Peyer's patch (tissue), 4 donors: ENCODE measurements around the gene LEF1. TPM values are rescaled to one million over a fixed set of nuclear protein-coding genes. Genes with fewer than 3 reads are reported as not detected.

Source experiments
- DNase-seq, 3 donors: peaks; one replicate each; pipeline ENCODE4 v3.0.0-alpha.2; 2017 to 2019
- H3K27ac ChIP-seq, 4 donors: fragments of 200-600 bp; sonication (generic); one replicate each; pipeline ENCODE4 v1.5.1; 2016 to 2019
- H3K27me3 ChIP-seq, 2 donors: fragments of 200-600 bp; sonication (generic); one replicate each; pipeline ENCODE4 v1.5.1; 2019
- H3K36me3 ChIP-seq, 3 donors: fragments of 200-600 bp; sonication (generic); one replicate each; pipeline ENCODE4 v1.5.1; 2016 to 2019
- H3K4me1 ChIP-seq, 4 donors: fragments of 200-600 bp; sonication (generic); one replicate each; pipeline ENCODE4 v1.5.1; 2016 to 2019
- H3K4me3 ChIP-seq, 4 donors: fragments of 200-600 bp; sonication (generic); 1 replicate in 3 of 4; 2 replicates in 1 of 4; pipeline ENCODE4 v1.5.1; 2016 to 2019; ENCODE audit warnings: mild to moderate bottlenecking in 1 of 4
- H3K9me3 ChIP-seq, 4 donors: fragments of 200-600 bp; sonication (generic); one replicate each; pipeline ENCODE4 v1.5.1; 2016 to 2019; ENCODE audit warnings: mild to moderate bottlenecking in 1 of 4
- CTCF ChIP-seq, 6 experiments: fragments of 450-650 bp in 4 of 6; fragments of 200-600 bp in 2 of 6; sonication (generic) in 1 of 6; IDR thresholded peaks; one replicate each; pipeline ENCODE4 v1.5.1; 2017 to 2019; ENCODE audit warnings: antibody characterized with exemption in 6 of 6, mild to moderate bottlenecking in 3 of 6, moderate library complexity in 1 of 6
- POLR2A ChIP-seq, 2 donors: fragments of 450-650 bp; IDR thresholded peaks; one replicate each; pipeline ENCODE4 v1.5.1; 2017; ENCODE audit warnings: antibody characterized with exemption in 2 of 2, mild to moderate bottlenecking in 2 of 2, moderate library complexity in 2 of 2
- total RNA-seq, 4 donors: library from RNA; depleted of rRNA; stranded (reverse); fragments of >200 nt; gene quantifications; one replicate each; pipeline ENCODE4 v1.1.0, GENCODE V29; 2016

The LEF1 gene
- total RNA-seq, 4 donors from 2014 or later: 0.53 to 34.7 (median 4.4) TPM

GRCh38 chr4:108094923-108095482, 73.7 kb downstream of the LEF1 start:
- Histone ChIP-seq H3K4me3 (no peak overlapping the region), H3K36me3 (no peaks in the 10 kb centered on the region), H3K27me3 (no peaks in the 10 kb centered on the region), H3K27ac (no peak overlapping the region), H3K4me1 (no peaks in the 10 kb centered on the region), H3K9me3 (no peaks in the 10 kb centered on the region)
- no peak for DNase-seq
- TF ChIP-seq CTCF (IDR thresholded peaks at IDR 0.05) (no peak), POLR2A (IDR thresholded peaks at IDR 0.05) (no peak)

GRCh38 chr4:108094131-108094530, 74.6 kb downstream of the LEF1 start:
- no peaks in the 10 kb centered on the region for H3K27me3 ChIP-seq
- no peak overlapping the region for H3K4me3 ChIP-seq
- H3K4me1 ChIP-seq: no peaks in the 10 kb centered on the region
- H3K36me3 ChIP-seq: no peaks in the 10 kb centered on the region
- no peaks in the 10 kb centered on the region for H3K9me3 ChIP-seq
- TF ChIP-seq POLR2A (IDR thresholded peaks at IDR 0.05) (no peak), CTCF (IDR thresholded peaks at IDR 0.05) (no peak)
- DNase-seq: no peak
- H3K27ac ChIP-seq: no peak overlapping the region

GRCh38 chr4:108092288-108092687, 76.4 kb downstream of the LEF1 start:
- H3K9me3 ChIP-seq: no peaks in the 10 kb centered on the region
- H3K4me1 ChIP-seq: no peaks in the 10 kb centered on the region
- no peak overlapping the region for H3K4me3 ChIP-seq
- no peaks in the 10 kb centered on the region for H3K27me3 ChIP-seq
- H3K36me3 ChIP-seq: no peaks in the 10 kb centered on the region
- H3K27ac ChIP-seq: no peak overlapping the region
- no peak for DNase-seq
- TF ChIP-seq CTCF (IDR thresholded peaks at IDR 0.05) (no peak), POLR2A (IDR thresholded peaks at IDR 0.05) (no peak)

GRCh38 chr4:108087293-108087967, 81.3 kb downstream of the LEF1 start:
- no peak overlapping the region for H3K27ac ChIP-seq
- TF ChIP-seq CTCF (IDR thresholded peaks at IDR 0.05) (no peak), POLR2A (IDR thresholded peaks at IDR 0.05) (no peak)
- DNase-seq: no peak
- H3K9me3 ChIP-seq: no peaks in the 10 kb centered on the region
- H3K4me1 ChIP-seq: no peaks in the 10 kb centered on the region
- H3K27me3 ChIP-seq: no peaks in the 10 kb centered on the region
- no peaks in the 10 kb centered on the region for H3K36me3 ChIP-seq
- H3K4me3 ChIP-seq: no peak overlapping the region

- H3K36me3 ChIP-seq: no peaks in the 10 kb centered on the region
- no peaks in the 10 kb centered on the region for H3K9me3 ChIP-seq
- DNase-seq: no peak
- no peaks in the 10 kb centered on the region for H3K4me1 ChIP-seq
- no peak overlapping the region for H3K4me3 ChIP-seq
- no peak overlapping the region for H3K27ac ChIP-seq
- TF ChIP-seq POLR2A (IDR thresholded peaks at IDR 0.05): no peak
- no peak for TF ChIP-seq CTCF (IDR thresholded peaks at IDR 0.05)
- no peaks in the 10 kb centered on the region for H3K27me3 ChIP-seq
Observed at GRCh38 chr4:108081256-108081655, 87.5 kb downstream of the LEF1 start.
